Central memory CD8-positive, alpha-beta T cell (primary cell): ENCODE data around the gene HOXC9.

Experiments
- ATAC-seq: fragments of 150-1000 bp; cut with Tn5 transposase; replicated peaks from 2 replicates; pipeline ENCODE4 v1.10.0; 2022; ENCODE audit warnings: mild to moderate bottlenecking, moderate FRiP score, moderate number of reproducible peaks; ENCODE audit not compliant: poor library complexity, severe bottlenecking; ENCODE audit errors: extremely low read depth
- DNase-seq, 2 donors: peaks; one replicate each; pipeline ENCODE4 v3.0.0; 2021; ENCODE audit warnings: low spot score in 2 of 2
- H3K27ac Mint-ChIP-seq: one replicate; pipeline ENCODE4 v1.8.0; 2022; ENCODE audit warnings: low read depth, mild to moderate bottlenecking, moderate library complexity, mixed read lengths
- H3K27me3 Mint-ChIP-seq: one replicate; pipeline ENCODE4 v1.8.0; 2022; ENCODE audit warnings: mixed read lengths
- H3K36me3 Mint-ChIP-seq: one replicate; pipeline ENCODE4 v1.8.0; 2022; ENCODE audit warnings: mild to moderate bottlenecking, moderate library complexity, mixed read lengths; ENCODE audit not compliant: insufficient read depth
- H3K4me1 Mint-ChIP-seq: one replicate; pipeline ENCODE4 v1.8.0; 2022; ENCODE audit warnings: mixed read lengths
- H3K4me3 Mint-ChIP-seq: one replicate; pipeline ENCODE4 v1.8.0; 2022; ENCODE audit warnings: mild to moderate bottlenecking, moderate library complexity, mixed read lengths
- H3K9me3 Mint-ChIP-seq: one replicate; pipeline ENCODE4 v1.8.0; 2022; ENCODE audit warnings: mixed read lengths

HOXC9 gene

GRCh38 chr12:53974084-53975063 lies 25.6 kb upstream of the HOXC9 start, which contains the start of gene HOTAIR:
Gene HOTAIR (minus strand): TSS chr12:53974954.
- DNase-seq (no peak), ATAC-seq (no peak)
- peak within 1 kb of the TSS; percentile 84 for H3K27ac Mint-ChIP-seq
- peaks cover 93% of the 10 kb centered on the region for H3K27me3 Mint-ChIP-seq
- H3K36me3 Mint-ChIP-seq, result peaks cover 25% of the 10 kb centered on the region
- no peaks in the 10 kb centered on the region for H3K9me3 Mint-ChIP-seq
- peaks cover 32% of the 10 kb centered on the region for H3K4me1 Mint-ChIP-seq
- peak within 1 kb of the TSS; percentile 73 for H3K4me3 Mint-ChIP-seq

DNA sequence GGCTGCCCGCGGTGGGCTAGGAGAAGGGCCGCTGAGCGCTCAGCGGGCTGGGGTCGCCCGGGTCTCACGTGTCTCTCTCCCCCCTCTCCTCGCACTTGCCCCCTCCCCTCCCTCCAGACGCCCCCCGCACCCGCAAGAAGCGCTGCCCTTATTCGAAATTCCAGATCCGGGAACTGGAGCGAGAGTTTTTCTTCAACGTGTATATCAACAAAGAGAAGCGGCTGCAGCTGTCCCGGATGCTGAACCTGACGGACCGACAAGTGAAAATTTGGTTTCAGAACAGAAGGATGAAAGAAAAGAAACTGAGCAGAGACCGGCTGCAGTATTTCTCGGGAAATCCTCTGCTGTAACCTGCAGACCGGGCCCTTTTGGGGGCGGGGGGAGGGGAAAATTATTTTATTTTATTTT lies 24.9 kb upstream of the HOXC9 start:
- Mint-ChIP-seq H3K27ac (no peak overlapping the region), H3K4me1 (peaks cover 32% of the 10 kb centered on the region), H3K9me3 (no peaks in the 10 kb centered on the region), H3K27me3 (peaks cover 93% of the 10 kb centered on the region), H3K4me3 (peak overlapping the region; percentile 73), H3K36me3 (peaks cover 25% of the 10 kb centered on the region)
- ATAC-seq (no peak), DNase-seq (no peak)

DNA sequence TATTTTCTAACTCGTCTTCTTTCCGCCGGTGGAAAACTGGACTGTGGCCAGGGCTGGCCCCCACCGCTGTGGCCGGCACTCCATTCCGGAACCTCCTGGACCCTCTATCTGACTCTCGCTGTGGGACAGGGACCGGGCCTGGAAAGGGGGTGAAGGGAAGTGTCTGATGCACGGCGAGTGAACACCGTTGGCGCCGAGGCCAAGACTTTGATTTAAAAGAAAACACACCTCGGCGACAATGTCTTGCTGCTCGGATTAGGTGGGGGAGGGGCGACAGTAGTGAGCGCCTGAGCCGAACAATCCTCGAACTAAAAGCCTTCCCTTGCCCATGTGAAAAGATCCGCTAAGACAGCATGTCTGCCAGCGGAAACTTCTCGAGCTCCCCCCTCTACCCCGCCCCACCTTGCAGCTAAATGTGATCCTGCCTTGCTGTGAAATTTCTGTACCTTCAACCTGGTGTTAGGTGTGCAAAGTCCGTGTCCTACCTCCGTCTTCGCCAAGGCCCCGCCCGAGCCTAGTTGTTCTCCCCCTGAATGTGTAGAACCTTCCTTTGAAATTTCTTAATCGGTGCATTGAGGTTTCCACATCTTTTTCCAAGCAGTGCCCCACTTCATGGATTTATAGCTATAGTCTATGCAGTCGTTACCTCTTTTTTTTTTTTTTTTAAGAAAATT lies 24.3 kb upstream of the HOXC9 start:
- H3K27ac Mint-ChIP-seq, result peak overlapping the region; percentile 70
- DNase-seq (no peak), ATAC-seq (no peak)
- H3K9me3 Mint-ChIP-seq, result no peaks in the 10 kb centered on the region
- H3K4me3 Mint-ChIP-seq, result peak overlapping the region; percentile 51
- peaks cover 28% of the 10 kb centered on the region for H3K36me3 Mint-ChIP-seq
- peaks cover 32% of the 10 kb centered on the region for H3K4me1 Mint-ChIP-seq
- H3K27me3 Mint-ChIP-seq, result peaks cover 93% of the 10 kb centered on the region

DNA sequence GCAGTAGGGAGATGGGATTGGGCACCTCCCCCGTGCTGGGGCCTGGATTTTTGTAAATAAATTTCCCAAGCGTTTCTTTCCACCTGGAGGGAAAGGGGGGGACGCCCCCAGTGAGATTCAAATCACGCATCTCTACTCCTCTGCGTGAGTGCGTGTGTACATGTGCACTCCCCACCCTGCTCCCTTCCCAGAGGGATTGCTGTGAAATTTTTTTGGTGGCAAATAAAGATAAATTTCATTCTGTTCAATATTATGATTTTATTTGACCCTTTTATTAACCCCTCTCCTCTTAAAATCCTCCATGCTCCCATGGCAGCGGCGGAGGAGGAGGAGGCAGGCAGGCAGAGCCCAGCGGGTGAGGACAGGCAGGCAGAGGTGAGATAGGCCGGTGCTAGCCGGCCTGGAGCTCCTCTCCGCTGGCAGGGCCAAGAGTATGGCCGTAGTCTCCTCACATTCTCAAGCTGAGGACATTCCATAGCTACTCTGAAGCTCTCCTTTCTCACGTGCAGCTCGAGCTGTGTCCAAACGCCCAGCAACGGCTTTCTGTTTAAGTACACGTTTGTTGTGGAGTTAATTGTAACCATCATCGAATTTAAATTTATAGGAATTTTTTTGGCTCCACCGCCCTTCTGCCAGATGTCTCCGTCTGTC lies 23.7 kb upstream of the HOXC9 start:
- peaks cover 28% of the 10 kb centered on the region for H3K36me3 Mint-ChIP-seq
- H3K9me3 Mint-ChIP-seq, result no peaks in the 10 kb centered on the region
- H3K27ac Mint-ChIP-seq, result peak overlapping the region; percentile 70
- ATAC-seq, result no peak
- no peak for DNase-seq
- peak overlapping the region; percentile 51 for H3K4me3 Mint-ChIP-seq
- H3K27me3 Mint-ChIP-seq, result peaks cover 93% of the 10 kb centered on the region
- H3K4me1 Mint-ChIP-seq, result peaks cover 32% of the 10 kb centered on the region

DNA sequence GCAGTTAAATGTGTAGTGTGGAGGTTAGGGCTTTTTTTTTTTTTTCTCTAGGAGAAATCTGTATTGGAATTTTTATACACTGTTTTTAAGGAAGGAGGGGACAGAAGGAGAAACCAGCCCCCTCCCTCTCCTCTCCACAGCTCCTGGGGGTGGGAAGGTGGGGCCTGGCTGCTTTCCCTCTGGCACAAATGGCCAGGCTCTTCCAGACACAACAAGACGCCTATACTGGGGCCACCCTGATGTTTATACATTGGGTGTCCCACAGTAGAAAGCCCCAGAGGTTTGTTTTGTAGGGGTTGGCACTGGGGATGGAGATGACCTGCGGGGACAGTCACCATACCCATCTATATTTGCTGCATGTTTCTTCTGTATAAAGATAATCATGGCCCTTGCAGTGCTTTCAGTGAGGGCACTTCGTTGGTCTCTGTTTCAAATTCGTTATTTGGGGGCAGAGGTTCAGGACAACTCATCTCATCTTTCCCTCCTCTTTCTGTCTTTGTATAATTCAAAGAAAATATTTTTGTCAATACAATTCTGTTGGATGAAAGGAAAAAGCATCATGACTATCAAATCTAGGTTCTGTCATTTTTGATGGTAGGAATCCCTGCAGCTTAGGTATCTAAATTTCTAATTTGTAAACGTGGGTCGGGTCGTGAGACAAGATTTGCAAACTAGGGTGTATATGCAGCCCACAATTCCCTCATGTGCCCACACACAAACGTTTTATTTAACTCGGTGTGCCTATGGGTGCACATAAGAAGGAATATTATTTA lies 23.0 kb upstream of the HOXC9 start:
- no peak overlapping the region for H3K4me3 Mint-ChIP-seq
- peaks cover 93% of the 10 kb centered on the region for H3K27me3 Mint-ChIP-seq
- no peak for DNase-seq
- no peak for ATAC-seq
- peaks cover 28% of the 10 kb centered on the region for H3K36me3 Mint-ChIP-seq
- no peak overlapping the region for H3K27ac Mint-ChIP-seq
- H3K9me3 Mint-ChIP-seq, result no peaks in the 10 kb centered on the region
- peaks cover 32% of the 10 kb centered on the region for H3K4me1 Mint-ChIP-seq

DNA sequence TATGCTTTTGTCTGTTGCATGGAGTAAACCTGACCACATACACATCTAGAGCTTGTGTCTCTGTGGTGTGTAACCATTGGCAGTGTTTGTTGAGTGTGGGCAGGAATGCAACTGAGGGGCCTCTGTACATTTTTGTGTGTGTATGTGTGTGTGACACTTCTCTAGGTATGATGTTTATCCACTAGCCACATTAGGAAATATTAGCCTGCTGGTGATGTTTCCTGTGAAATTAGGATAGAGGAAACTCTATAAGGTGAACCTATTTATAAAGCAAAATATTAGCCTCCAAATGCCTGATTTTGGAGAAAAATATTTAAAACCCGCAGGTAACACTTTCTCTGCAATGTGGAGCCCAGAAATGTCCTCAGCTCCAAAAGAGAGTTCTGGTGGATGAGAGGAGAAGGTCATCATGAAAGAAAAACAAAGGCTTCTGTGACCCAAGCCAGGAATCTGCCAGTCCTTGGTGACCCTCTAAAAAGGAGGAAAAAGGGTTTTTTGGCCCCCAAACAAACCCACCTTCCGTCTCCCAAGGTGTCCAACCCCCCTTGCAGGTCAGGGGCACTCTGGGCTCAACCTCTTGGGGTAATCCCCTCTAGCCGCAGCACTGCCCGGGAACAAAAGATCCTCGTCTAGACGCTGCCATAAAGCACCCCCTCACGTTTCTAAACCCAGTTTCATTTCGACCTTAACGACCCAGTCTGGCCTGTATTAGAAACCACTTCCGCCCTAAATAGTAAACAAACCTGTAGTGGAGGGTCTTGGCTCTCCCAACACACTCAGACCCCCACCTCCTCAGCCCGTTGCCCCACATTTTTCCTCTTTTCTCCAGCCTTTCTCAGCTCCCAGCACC lies 22.1 kb upstream of the HOXC9 start:
- ATAC-seq, result no peak
- DNase-seq, result no peak

DNA sequence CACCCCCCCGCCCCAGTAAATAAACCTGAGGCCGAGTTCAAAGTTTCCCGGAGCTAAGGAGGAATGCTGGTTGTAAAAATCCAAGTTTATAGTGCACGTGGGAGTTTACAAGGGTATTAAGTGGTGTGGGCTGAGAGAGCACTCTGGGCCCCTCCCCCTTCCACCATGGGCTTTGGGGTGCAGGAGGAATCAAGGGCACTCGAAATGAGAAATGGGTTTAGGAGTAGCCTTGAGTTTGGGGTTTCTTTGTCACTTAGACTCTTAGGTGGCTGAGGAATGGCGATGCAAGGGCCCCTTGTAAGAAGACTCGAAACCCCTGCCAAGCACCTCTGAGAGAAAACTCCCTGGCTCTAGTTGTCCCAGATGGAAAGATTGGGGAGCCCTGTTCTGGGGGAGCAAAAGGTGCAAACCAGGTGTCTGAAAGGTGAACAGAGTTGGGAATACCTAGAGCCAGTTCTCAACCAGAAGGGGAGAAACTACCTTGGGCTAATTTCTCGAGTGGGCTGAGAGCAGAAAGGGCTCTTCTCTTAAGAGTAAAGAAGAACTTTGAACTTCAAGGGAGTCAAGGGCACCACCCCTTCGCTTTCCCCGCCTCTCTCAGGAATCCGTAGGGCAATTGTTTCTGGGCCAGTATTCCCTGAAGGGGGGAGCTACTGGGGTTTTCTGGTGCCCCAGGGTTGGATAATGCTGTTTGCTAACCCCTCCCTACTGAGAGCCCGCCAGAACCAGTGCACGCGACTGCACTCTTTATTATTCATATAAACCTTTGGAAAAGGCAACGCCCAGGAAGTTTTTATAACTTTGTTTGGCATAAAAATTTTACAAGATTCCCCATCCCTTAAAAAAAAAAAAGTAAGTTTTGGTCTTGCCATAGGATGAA lies 21.2 kb upstream of the HOXC9 start:
- Mint-ChIP-seq H3K27ac (no peak overlapping the region), H3K4me3 (no peak overlapping the region), H3K4me1 (peaks cover 23% of the 10 kb centered on the region), H3K9me3 (no peaks in the 10 kb centered on the region), H3K36me3 (peaks cover 25% of the 10 kb centered on the region), H3K27me3 (peaks cover 93% of the 10 kb centered on the region)
- DNase-seq, result no peak
- no peak for ATAC-seq

More for the DNA sequence above, 22.1 kb upstream of the HOXC9 start:
- Mint-ChIP-seq H3K9me3 (no peaks in the 10 kb centered on the region), H3K36me3 (peaks cover 23% of the 10 kb centered on the region), H3K27me3 (peaks cover 93% of the 10 kb centered on the region), H3K4me3 (no peak overlapping the region), H3K4me1 (peaks cover 31% of the 10 kb centered on the region), H3K27ac (no peak overlapping the region)

GRCh38 chr12:53980104-53980801 lies 19.7 kb upstream of the HOXC9 start:
- no peak for DNase-seq
- Mint-ChIP-seq H3K27me3 (peaks cover 99% of the 10 kb centered on the region), H3K27ac (no peak overlapping the region), H3K4me3 (no peak overlapping the region), H3K4me1 (peaks cover 21% of the 10 kb centered on the region), H3K36me3 (peaks cover 27% of the 10 kb centered on the region), H3K9me3 (no peaks in the 10 kb centered on the region)
- ATAC-seq, result no peak

GRCh38 chr12:53980802-53981496 lies 19.0 kb upstream of the HOXC9 start:
- ATAC-seq, result no peak
- H3K27ac Mint-ChIP-seq, result no peak overlapping the region
- H3K4me1 Mint-ChIP-seq, result peaks cover 20% of the 10 kb centered on the region
- no peaks in the 10 kb centered on the region for H3K9me3 Mint-ChIP-seq
- peaks cover 99% of the 10 kb centered on the region for H3K27me3 Mint-ChIP-seq
- no peak for DNase-seq
- H3K36me3 Mint-ChIP-seq, result peaks cover 25% of the 10 kb centered on the region
- no peak overlapping the region for H3K4me3 Mint-ChIP-seq
